ENCODE results near the gene PRSS3.
A peak's percentile ranks its signal among the peaks of the same experiment; 100 is the strongest.
"Not testable (repeated sequence)": the region's sequence is repeated elsewhere in the genome, so short reads cannot be mapped to it uniquely, and the experiment has no call there.

The PRSS3 gene

DNA sequence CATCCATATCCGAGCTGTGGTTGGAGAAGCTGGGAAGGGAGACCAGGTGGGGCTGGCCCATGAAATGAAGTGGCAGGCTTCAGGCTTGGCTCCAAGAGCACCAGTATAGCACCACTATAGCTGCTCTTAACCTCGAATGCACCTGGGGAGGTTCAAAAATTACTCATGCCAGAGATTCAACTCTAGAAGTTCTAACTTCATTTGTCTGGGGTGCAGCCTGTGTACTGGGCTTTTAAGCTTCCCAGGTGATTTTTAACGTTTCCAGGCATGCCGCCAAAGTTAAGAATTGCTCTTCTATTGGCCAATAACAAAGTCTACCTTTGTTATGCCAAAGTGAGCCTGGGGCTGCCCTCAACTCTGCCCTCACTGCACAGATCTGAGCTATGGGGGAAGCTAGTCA, 458 bp downstream of the PRSS3 start:
- no peak for DNase-seq
- Histone ChIP-seq H3K36me3 (ENCODE audit: control insufficient read depth in 4 of 4, insufficient read depth in 4 of 4, low read length in 3 of 4) (no peaks in the 10 kb centered on the region), H3K4me1 (ENCODE audit: control extremely low read depth in 1 of 4, control insufficient read depth in 4 of 4, insufficient read depth in 4 of 4, low read length in 3 of 4) (no peaks in the 10 kb centered on the region), H3K4me3 (ENCODE audit: control insufficient read depth in 1 of 7, extremely low read depth in 1 of 7, insufficient read depth in 4 of 7, low read depth in 2 of 7, low read length in 6 of 7) (no peak overlapping the region), H3K9me3 (ENCODE audit: control extremely low read depth in 1 of 5, control insufficient read depth in 4 of 5, insufficient read depth in 2 of 5, low read depth in 1 of 5, low read length in 4 of 5) (peaks cover 0 to 3% (median 0%) of the 10 kb centered on the region in 5 experiments), H3K27me3 (replicated peaks in 2 of 5; ENCODE audit: control insufficient read depth in 4 of 5, insufficient read depth in 5 of 5, low read length in 4 of 5) (no peaks in the 10 kb centered on the region), H3K27ac (ENCODE audit: insufficient read depth in 1 of 2, low read depth in 1 of 2, low read length in 2 of 2, poor library complexity in 1 of 2, severe bottlenecking in 2 of 2) (no peak overlapping the region)
- ChIA-PET POLR2A (no interaction called here), CTCF (interaction anchor here (0.9 to 2.3 kb wide), 3 partner anchors 17 to 54 kb away, joined by 3 to 7 read pairs (median 4); no protein-coding TSS in a partner anchor)
- 96% methylated on average over 4 of the region's 4 CpGs for WGBS (ENCODE audit: insufficient coverage)

DNA sequence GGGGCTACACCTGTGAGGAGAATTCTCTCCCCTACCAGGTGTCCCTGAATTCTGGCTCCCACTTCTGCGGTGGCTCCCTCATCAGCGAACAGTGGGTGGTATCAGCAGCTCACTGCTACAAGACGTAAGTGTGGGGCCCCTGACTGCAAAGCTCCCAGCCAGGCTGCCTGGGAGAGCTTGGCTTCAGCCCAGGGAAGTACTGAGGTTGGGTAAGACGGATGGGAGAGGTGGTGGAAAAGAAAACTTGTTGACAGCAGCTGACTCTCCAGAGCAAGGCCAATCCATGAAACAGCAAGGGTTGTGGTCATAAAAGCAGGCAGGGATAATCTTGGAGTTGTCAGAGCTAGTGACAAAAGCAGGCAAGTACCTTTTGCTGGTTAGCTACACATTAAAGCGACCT, 1.3 kb downstream of the PRSS3 start:
- CTCF ChIA-PET, POLR2A ChIA-PET: not testable (repeated sequence)
- 100% methylated on average over 5 of the region's 5 CpGs for WGBS (ENCODE audit: insufficient coverage)

DNA sequence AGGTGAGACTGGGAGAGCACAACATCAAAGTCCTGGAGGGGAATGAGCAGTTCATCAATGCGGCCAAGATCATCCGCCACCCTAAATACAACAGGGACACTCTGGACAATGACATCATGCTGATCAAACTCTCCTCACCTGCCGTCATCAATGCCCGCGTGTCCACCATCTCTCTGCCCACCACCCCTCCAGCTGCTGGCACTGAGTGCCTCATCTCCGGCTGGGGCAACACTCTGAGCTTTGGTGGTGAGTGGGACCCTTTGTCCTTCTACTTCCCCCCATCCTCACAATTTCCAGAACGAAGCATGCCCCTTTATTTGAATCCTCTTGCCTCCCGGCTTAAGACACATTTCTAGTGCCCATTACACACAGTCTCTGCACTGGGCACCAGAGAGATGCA, 2.5 kb downstream of the PRSS3 start:
- 91% methylated on average over 8 of the region's 8 CpGs for WGBS (ENCODE audit: insufficient coverage)
- Histone ChIP-seq H3K36me3 (ENCODE audit: control insufficient read depth in 4 of 4, insufficient read depth in 4 of 4, low read length in 3 of 4) (no peaks in the 10 kb centered on the region), H3K27me3 (replicated peaks in 2 of 5; ENCODE audit: control insufficient read depth in 4 of 5, insufficient read depth in 5 of 5, low read length in 4 of 5) (no peaks in the 10 kb centered on the region), H3K27ac (ENCODE audit: insufficient read depth in 1 of 2, low read depth in 1 of 2, low read length in 2 of 2, poor library complexity in 1 of 2, severe bottlenecking in 2 of 2) (no peak overlapping the region), H3K4me3 (ENCODE audit: control insufficient read depth in 1 of 7, extremely low read depth in 1 of 7, insufficient read depth in 4 of 7, low read depth in 2 of 7, low read length in 6 of 7) (no peak overlapping the region), H3K4me1 (ENCODE audit: control extremely low read depth in 1 of 4, control insufficient read depth in 4 of 4, insufficient read depth in 4 of 4, low read length in 3 of 4) (no peaks in the 10 kb centered on the region), H3K9me3 (ENCODE audit: control extremely low read depth in 1 of 5, control insufficient read depth in 4 of 5, insufficient read depth in 2 of 5, low read depth in 1 of 5, low read length in 4 of 5) (peaks cover 0 to 3% (median 0%) of the 10 kb centered on the region in 5 experiments)
- DNase-seq = no peak
- ChIA-PET POLR2A (no interaction called here), CTCF (interaction anchor here (0.6 to 1.6 kb wide), 2 partner anchors 14 to 17 kb away, joined by 4 read pairs; no protein-coding TSS in a partner anchor)

More for the DNA sequence above, 1.3 kb downstream of the PRSS3 start:
- H3K4me1 ChIP-seq (ENCODE audit: control extremely low read depth in 1 of 4, control insufficient read depth in 4 of 4, insufficient read depth in 4 of 4, low read length in 3 of 4); H3K27ac ChIP-seq (ENCODE audit: insufficient read depth in 1 of 2, low read depth in 1 of 2, low read length in 2 of 2, poor library complexity in 1 of 2, severe bottlenecking in 2 of 2); H3K27me3 ChIP-seq (replicated peaks in 2 of 5; ENCODE audit: control insufficient read depth in 4 of 5, insufficient read depth in 5 of 5, low read length in 4 of 5); H3K9me3 ChIP-seq (ENCODE audit: control extremely low read depth in 1 of 5, control insufficient read depth in 4 of 5, insufficient read depth in 2 of 5, low read depth in 1 of 5, low read length in 4 of 5); H3K4me3 ChIP-seq (ENCODE audit: control insufficient read depth in 1 of 7, extremely low read depth in 1 of 7, insufficient read depth in 4 of 7, low read depth in 2 of 7, low read length in 6 of 7); DNase-seq; H3K36me3 ChIP-seq (ENCODE audit: control insufficient read depth in 4 of 4, insufficient read depth in 4 of 4, low read length in 3 of 4): not testable (repeated sequence)

DNA sequence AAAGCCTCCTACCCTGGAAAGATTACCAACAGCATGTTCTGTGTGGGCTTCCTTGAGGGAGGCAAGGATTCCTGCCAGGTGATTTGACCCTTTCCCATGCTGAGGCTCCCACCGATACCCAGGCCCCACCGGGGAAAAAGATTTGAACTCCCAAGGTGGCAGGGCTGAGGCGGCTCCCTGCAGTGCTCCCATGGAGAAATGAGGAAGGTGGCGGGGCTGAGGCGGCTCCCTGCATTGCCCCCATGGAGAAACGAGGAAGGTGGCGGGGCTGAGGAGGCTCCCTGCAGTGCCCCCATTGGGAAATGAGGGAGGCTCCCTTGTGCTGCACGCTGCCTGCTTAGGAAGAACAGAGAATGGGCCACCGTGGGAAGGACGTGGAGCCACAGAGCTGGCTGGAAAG, 3.2 kb downstream of the PRSS3 start:
- Histone ChIP-seq H3K27me3 (replicated peaks in 2 of 5; ENCODE audit: control insufficient read depth in 4 of 5, insufficient read depth in 5 of 5, low read length in 4 of 5) (no peaks in the 10 kb centered on the region), H3K9me3 (ENCODE audit: control extremely low read depth in 1 of 5, control insufficient read depth in 4 of 5, insufficient read depth in 2 of 5, low read depth in 1 of 5, low read length in 4 of 5) (peaks cover 0 to 3% (median 0%) of the 10 kb centered on the region in 5 experiments), H3K36me3 (ENCODE audit: control insufficient read depth in 4 of 4, insufficient read depth in 4 of 4, low read length in 3 of 4) (no peaks in the 10 kb centered on the region), H3K4me3 (ENCODE audit: control insufficient read depth in 1 of 7, extremely low read depth in 1 of 7, insufficient read depth in 4 of 7, low read depth in 2 of 7, low read length in 6 of 7) (no peak overlapping the region), H3K4me1 (ENCODE audit: control extremely low read depth in 1 of 4, control insufficient read depth in 4 of 4, insufficient read depth in 4 of 4, low read length in 3 of 4) (no peaks in the 10 kb centered on the region), H3K27ac (ENCODE audit: insufficient read depth in 1 of 2, low read depth in 1 of 2, low read length in 2 of 2, poor library complexity in 1 of 2, severe bottlenecking in 2 of 2) (no peak overlapping the region)
- no peak for DNase-seq
- WGBS (ENCODE audit: insufficient coverage) = 97% methylated on average over 7 of the region's 10 CpGs
- ChIA-PET CTCF (interaction anchor here (1.6 to 2.0 kb wide), 2 partner anchors 16 to 19 kb away, joined by 4 to 5 read pairs; no protein-coding TSS in a partner anchor), POLR2A (no interaction called here)

DNA sequence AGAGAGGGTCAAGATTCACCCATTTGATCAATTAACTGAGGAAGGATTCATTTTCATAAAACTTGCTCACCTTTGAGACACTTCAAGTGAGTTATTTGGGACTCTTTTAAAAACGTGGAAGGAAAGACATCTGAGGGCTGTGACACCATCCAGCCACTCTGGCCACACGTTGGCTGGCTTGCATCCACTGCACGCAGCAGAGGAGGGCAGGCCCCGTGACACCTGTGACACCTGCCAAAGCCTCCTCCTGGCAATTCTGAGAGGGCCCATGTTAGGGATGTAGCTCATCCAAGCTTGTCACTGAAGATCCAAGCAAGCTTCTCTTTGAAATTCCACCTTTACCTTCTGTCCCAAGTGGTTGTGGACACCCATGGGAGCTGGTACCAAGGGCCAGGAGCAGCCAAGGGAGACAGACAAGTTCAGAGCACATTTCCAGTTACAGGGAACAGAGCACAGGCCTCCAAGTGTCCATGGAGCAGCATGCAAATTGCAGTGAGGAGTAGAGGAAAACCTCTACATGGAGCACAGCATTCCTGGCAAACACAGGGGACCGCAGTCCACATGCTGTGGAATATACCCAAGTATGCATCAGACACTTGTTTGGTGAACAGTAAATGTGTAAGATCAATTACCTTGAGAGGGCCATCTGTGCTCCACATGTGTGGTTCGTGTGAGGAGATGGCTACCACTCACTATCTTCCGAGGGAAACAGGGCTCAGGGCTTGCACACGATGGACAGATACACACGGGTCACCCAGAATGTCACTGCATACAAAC, 4.8 kb downstream of the PRSS3 start:
- ChIA-PET POLR2A (no interaction called here), CTCF (interaction anchor here (0.7 to 2.8 kb wide), 3 partner anchors 8 to 20 kb away, joined by 3 to 7 read pairs (median 5); no protein-coding TSS in a partner anchor)
- Histone ChIP-seq H3K27me3 (replicated peaks in 2 of 5; ENCODE audit: control insufficient read depth in 4 of 5, insufficient read depth in 5 of 5, low read length in 4 of 5) (no peaks in the 10 kb centered on the region), H3K9me3 (ENCODE audit: control extremely low read depth in 1 of 5, control insufficient read depth in 4 of 5, insufficient read depth in 2 of 5, low read depth in 1 of 5, low read length in 4 of 5) (peaks cover 0 to 3% (median 0%) of the 10 kb centered on the region in 5 experiments), H3K27ac (ENCODE audit: insufficient read depth in 1 of 2, low read depth in 1 of 2, low read length in 2 of 2, poor library complexity in 1 of 2, severe bottlenecking in 2 of 2) (no peak overlapping the region), H3K4me1 (ENCODE audit: control extremely low read depth in 1 of 4, control insufficient read depth in 4 of 4, insufficient read depth in 4 of 4, low read length in 3 of 4) (no peaks in the 10 kb centered on the region), H3K36me3 (ENCODE audit: control insufficient read depth in 4 of 4, insufficient read depth in 4 of 4, low read length in 3 of 4) (no peaks in the 10 kb centered on the region), H3K4me3 (ENCODE audit: control insufficient read depth in 1 of 7, extremely low read depth in 1 of 7, insufficient read depth in 4 of 7, low read depth in 2 of 7, low read length in 6 of 7) (no peak overlapping the region)
- WGBS (ENCODE audit: insufficient coverage) = 94% methylated on average over 7 of the region's 9 CpGs
- no peak for DNase-seq

DNA sequence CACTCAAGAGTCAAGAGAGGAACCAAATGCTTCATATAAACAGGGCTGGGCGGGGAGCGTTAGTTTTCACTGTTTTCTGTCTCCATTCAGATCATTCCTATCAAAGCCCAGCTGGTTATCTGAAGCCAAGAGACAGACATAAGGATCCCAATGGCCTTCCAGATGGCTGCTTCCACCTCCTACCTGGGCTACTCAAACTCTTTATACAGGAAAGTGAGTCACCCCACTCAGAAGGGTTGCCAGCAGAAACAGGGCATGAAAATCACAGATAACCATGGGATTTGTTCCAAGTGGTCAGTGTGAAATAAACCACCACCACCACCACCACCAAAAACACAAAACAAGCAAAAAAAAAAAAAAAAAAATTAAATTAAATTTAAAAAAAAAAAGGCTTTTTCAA, 5.5 kb downstream of the PRSS3 start:
- no peaks in the 10 kb centered on the region for H3K27me3 ChIP-seq (replicated peaks in 2 of 5; ENCODE audit: control insufficient read depth in 4 of 5, insufficient read depth in 5 of 5, low read length in 4 of 5)
- no peaks in the 10 kb centered on the region for H3K4me1 ChIP-seq (ENCODE audit: control extremely low read depth in 1 of 4, control insufficient read depth in 4 of 4, insufficient read depth in 4 of 4, low read length in 3 of 4)
- CTCF ChIA-PET = interaction anchor here (2.0 to 2.8 kb wide), 2 partner anchors 12 to 21 kb away, joined by 5 to 7 read pairs; no protein-coding TSS in a partner anchor
- peak in 2 of 3 donors; percentile 9 to 16 for DNase-seq
- H3K27ac ChIP-seq (ENCODE audit: insufficient read depth in 1 of 2, low read depth in 1 of 2, low read length in 2 of 2, poor library complexity in 1 of 2, severe bottlenecking in 2 of 2) = no peak overlapping the region
- WGBS (ENCODE audit: insufficient coverage) = no CpG with 5 or more reads among the region's 2 CpGs
- peaks cover 0 to 3% (median 0%) of the 10 kb centered on the region in 5 experiments for H3K9me3 ChIP-seq (ENCODE audit: control extremely low read depth in 1 of 5, control insufficient read depth in 4 of 5, insufficient read depth in 2 of 5, low read depth in 1 of 5, low read length in 4 of 5)
- POLR2A ChIA-PET = no interaction called here
- no peaks in the 10 kb centered on the region for H3K36me3 ChIP-seq (ENCODE audit: control insufficient read depth in 4 of 4, insufficient read depth in 4 of 4, low read length in 3 of 4)
- no peak overlapping the region for H3K4me3 ChIP-seq (ENCODE audit: control insufficient read depth in 1 of 7, extremely low read depth in 1 of 7, insufficient read depth in 4 of 7, low read depth in 2 of 7, low read length in 6 of 7)

DNA sequence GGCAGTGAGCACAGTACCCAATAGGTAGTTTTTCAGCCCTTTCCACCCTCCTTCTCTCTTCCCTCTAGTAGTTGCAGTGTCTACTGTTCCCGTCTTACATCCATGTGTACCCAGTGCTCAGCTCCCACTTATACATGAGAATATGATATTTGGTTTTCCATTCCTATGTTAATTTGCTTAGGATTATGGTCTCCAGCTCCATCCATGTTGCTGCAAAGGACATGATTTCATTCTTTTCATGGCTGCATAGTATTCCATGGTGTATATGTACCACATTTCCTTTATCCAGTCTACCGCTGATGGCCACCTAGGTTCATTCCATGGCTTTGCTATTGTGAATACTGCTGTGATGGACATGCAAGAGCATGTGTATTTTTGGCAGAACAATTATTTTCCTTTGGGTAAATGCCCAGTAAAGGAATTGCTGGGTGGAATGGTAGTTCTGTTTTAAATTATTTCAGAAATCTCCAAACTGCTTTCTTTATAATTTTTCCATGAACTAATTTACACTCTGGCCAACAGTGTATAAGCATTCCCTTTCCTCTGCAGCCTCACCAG, 6.7 kb downstream of the PRSS3 start:
- H3K27ac ChIP-seq (ENCODE audit: insufficient read depth in 1 of 2, low read depth in 1 of 2, low read length in 2 of 2, poor library complexity in 1 of 2, severe bottlenecking in 2 of 2); DNase-seq; H3K27me3 ChIP-seq (replicated peaks in 2 of 5; ENCODE audit: control insufficient read depth in 4 of 5, insufficient read depth in 5 of 5, low read length in 4 of 5); POLR2A ChIA-PET; H3K4me3 ChIP-seq (ENCODE audit: control insufficient read depth in 1 of 7, extremely low read depth in 1 of 7, insufficient read depth in 4 of 7, low read depth in 2 of 7, low read length in 6 of 7); H3K4me1 ChIP-seq (ENCODE audit: control extremely low read depth in 1 of 4, control insufficient read depth in 4 of 4, insufficient read depth in 4 of 4, low read length in 3 of 4); H3K9me3 ChIP-seq (ENCODE audit: control extremely low read depth in 1 of 5, control insufficient read depth in 4 of 5, insufficient read depth in 2 of 5, low read depth in 1 of 5, low read length in 4 of 5); H3K36me3 ChIP-seq (ENCODE audit: control insufficient read depth in 4 of 4, insufficient read depth in 4 of 4, low read length in 3 of 4): not testable (repeated sequence)
- CTCF ChIA-PET = interaction anchor here (2.8 kb wide), 1 partner anchor 11 kb away, joined by 7 read pairs; no protein-coding TSS in a partner anchor
- WGBS (ENCODE audit: insufficient coverage) = no CpG with 5 or more reads among the region's 2 CpGs
